ENCODE measurements around the gene GPR135.
A peak's percentile ranks its signal among the peaks of the same experiment; 100 is the strongest.
"Not testable (repeated sequence)": the region's sequence is repeated elsewhere in the genome, so short reads cannot be mapped to it uniquely, and the experiment has no call there.

Gene GPR135

GRCh38 chr14:59480166-59480565 lies 15.0 kb upstream of the GPR135 start:
- no peak for DNase-seq
- intact Hi-C loops (cut with DNase I): no loop called here

GRCh38 chr14:59478540-59478939 lies 13.4 kb upstream of the GPR135 start:
- intact Hi-C loops (cut with DNase I): no loop called here

GRCh38 chr14:59475709-59476108 lies 10.5 kb upstream of the GPR135 start:
- no peak for DNase-seq
- intact Hi-C loops (cut with DNase I): no loop called here

More at GRCh38 chr14:59478540-59478939, 13.4 kb upstream of the GPR135 start:
- no peak for DNase-seq

GRCh38 chr14:59474172-59474571 lies 9.0 kb upstream of the GPR135 start:
- intact Hi-C loops (cut with DNase I): no loop called here
- DNase-seq: no peak

- peak in 41 of 42 donors; percentile 7 to 82 (median 56) for DNase-seq
- intact Hi-C loops (cut with DNase I): no loop called here
These were observed 479 bp downstream of the GPR135 start for GRCh38 chr14:59464486-59465315.

- intact Hi-C loops (cut with DNase I): no loop called here
- peak in 19 of 42 donors; percentile 8 to 57 (median 36) for DNase-seq
These were observed 1.2 kb downstream of the GPR135 start for GRCh38 chr14:59463787-59464485.

- DNase-seq: no peak
- intact Hi-C loops (cut with DNase I): no loop called here
These were observed 3.3 kb downstream of the GPR135 start for GRCh38 chr14:59461891-59462290.

GRCh38 chr14:59460378-59460777 lies 4.8 kb downstream of the GPR135 start:
- intact Hi-C loops (cut with DNase I): no loop called here
- DNase-seq: no peak

GRCh38 chr14:59458486-59458885 lies 6.7 kb downstream of the GPR135 start:
- DNase-seq: no peak
- intact Hi-C loops (cut with DNase I): no loop called here

- intact Hi-C loops (cut with DNase I): no loop called here
- no peak for DNase-seq
These were observed 9.8 kb downstream of the GPR135 start for GRCh38 chr14:59455411-59455810.

- intact Hi-C loops (cut with DNase I): no loop called here
- DNase-seq: peak in 1 of 42 donors; percentile 42
These were observed 11.0 kb downstream of the GPR135 start for GRCh38 chr14:59454139-59454538.

- intact Hi-C loops (cut with DNase I): no loop called here
- no peak for DNase-seq
These were observed 13.3 kb downstream of the GPR135 start for GRCh38 chr14:59451849-59452248.

GRCh38 chr14:59450716-59451115 lies 14.5 kb downstream of the GPR135 start:
- intact Hi-C loops (cut with DNase I): no loop called here
- no peak for DNase-seq

- intact Hi-C loops (cut with DNase I); DNase-seq: not testable (repeated sequence)
These were observed 16.5 kb downstream of the GPR135 start for GRCh38 chr14:59448673-59449072.

GRCh38 chr14:59439256-59439965 lies 25.8 kb downstream of the GPR135 start:
- DNase-seq: no peak
- intact Hi-C loops (cut with DNase I): no loop called here

GRCh38 chr14:59438195-59438647 lies 27.0 kb downstream of the GPR135 start:
- intact Hi-C loops (cut with DNase I): no loop called here
- DNase-seq: no peak

- intact Hi-C loops (cut with DNase I): no loop called here
These were observed 29.2 kb downstream of the GPR135 start for GRCh38 chr14:59435987-59436386.

GRCh38 chr14:59435101-59435500 lies 30.1 kb downstream of the GPR135 start:
- intact Hi-C loops (cut with DNase I): no loop called here
- peak in 1 of 42 donors; percentile 12 for DNase-seq

More at GRCh38 chr14:59435987-59436386, 29.2 kb downstream of the GPR135 start:
- no peak for DNase-seq

GRCh38 chr14:59429790-59430189 lies 35.4 kb downstream of the GPR135 start:
- intact Hi-C loops (cut with DNase I): no loop called here

GRCh38 chr14:59428581-59429012 lies 36.6 kb downstream of the GPR135 start:
- peak in 8 of 42 donors; percentile 7 to 56 (median 42) for DNase-seq
- intact Hi-C loops (cut with DNase I): no loop called here

More at GRCh38 chr14:59429790-59430189, 35.4 kb downstream of the GPR135 start:
- no peak for DNase-seq

Data from head of caudate nucleus (tissue), 42 donors.